SW 1271 (cell line): ENCODE data around the gene ERRFI1.
"Not testable (repeated sequence)": the region's sequence is repeated elsewhere in the genome, so short reads cannot be mapped to it uniquely, and the experiment has no call there.

ENCODE experiments used
- DNase-seq, 2 experiments: peaks; one replicate each; lab custom pipeline; 2025; lab: John Stamatoyannopoulos, UW

The ERRFI1 gene

GRCh38 chr1:8026153-8026975 lies at the start of gene ERRFI1:
Gene ERRFI1 (minus strand): TSS chr1:8026309. CDS start chr1:8015619, 10,690 bp downstream.
- DNase-seq: peak; percentile 46 to 81

GRCh38 chr1:8075511-8076051 lies 49.5 kb upstream of the ERRFI1 start:
- DNase-seq: no peak

GRCh38 chr1:8073112-8073855 lies 47.2 kb upstream of the ERRFI1 start:
- DNase-seq: no peak

- no peak for DNase-seq
Observed at GRCh38 chr1:8070381-8070811, 44.3 kb upstream of the ERRFI1 start.

- DNase-seq: not testable (repeated sequence)
Observed at GRCh38 chr1:8069614-8070320, 43.7 kb upstream of the ERRFI1 start.

GRCh38 chr1:8065369-8065768 lies 39.3 kb upstream of the ERRFI1 start:
- DNase-seq: no peak

GRCh38 chr1:8063298-8064036 lies 37.4 kb upstream of the ERRFI1 start:
- no peak for DNase-seq

GRCh38 chr1:8062861-8063260 lies 36.8 kb upstream of the ERRFI1 start:
- DNase-seq: no peak

GRCh38 chr1:8061673-8062386 lies 35.7 kb upstream of the ERRFI1 start:
- DNase-seq: peak in 1 of 2 experiments; percentile 12

GRCh38 chr1:8061210-8061609 lies 35.1 kb upstream of the ERRFI1 start:
- DNase-seq: peak in 1 of 2 experiments; percentile 66

GRCh38 chr1:8059161-8059622 lies 33.1 kb upstream of the ERRFI1 start:
- no peak for DNase-seq

GRCh38 chr1:8057779-8058178 lies 31.7 kb upstream of the ERRFI1 start:
- not testable (repeated sequence) for DNase-seq

GRCh38 chr1:8055973-8056372 lies 29.9 kb upstream of the ERRFI1 start:
- peak in 1 of 2 experiments; percentile 21 for DNase-seq

GRCh38 chr1:8053878-8054567 lies 27.9 kb upstream of the ERRFI1 start:
- no peak for DNase-seq

- no peak for DNase-seq
Observed at GRCh38 chr1:8051650-8052049, 25.5 kb upstream of the ERRFI1 start.

- DNase-seq: not testable (repeated sequence)
Observed at GRCh38 chr1:8049229-8049628, 23.1 kb upstream of the ERRFI1 start.

GRCh38 chr1:8047686-8048445 lies 21.8 kb upstream of the ERRFI1 start:
- peak; percentile 53 to 91 for DNase-seq

- peak in 1 of 2 experiments; percentile 41 for DNase-seq
Observed at GRCh38 chr1:8047112-8047511, 21.0 kb upstream of the ERRFI1 start.

- no peak for DNase-seq
Observed at GRCh38 chr1:8046391-8046790, 20.3 kb upstream of the ERRFI1 start.
